NT2/D1 (cell line): ENCODE measurements around the gene ADK.

ENCODE experiments used
- SUZ12 ChIP-seq: IDR thresholded peaks from 2 replicates; pipeline ENCODE4 v1.6.1; 2011; ENCODE audit not compliant: insufficient read length, insufficient read depth; ENCODE audit errors: extremely low read depth
- YY1 ChIP-seq: IDR thresholded peaks from 2 replicates; pipeline ENCODE4 v1.6.1; 2011; ENCODE audit not compliant: insufficient read length, insufficient read depth
- ZNF274 ChIP-seq: IDR thresholded peaks from 2 replicates; pipeline ENCODE4 v1.6.1; 2011; ENCODE audit warnings: mild to moderate bottlenecking, low read depth, low read length

DNA sequence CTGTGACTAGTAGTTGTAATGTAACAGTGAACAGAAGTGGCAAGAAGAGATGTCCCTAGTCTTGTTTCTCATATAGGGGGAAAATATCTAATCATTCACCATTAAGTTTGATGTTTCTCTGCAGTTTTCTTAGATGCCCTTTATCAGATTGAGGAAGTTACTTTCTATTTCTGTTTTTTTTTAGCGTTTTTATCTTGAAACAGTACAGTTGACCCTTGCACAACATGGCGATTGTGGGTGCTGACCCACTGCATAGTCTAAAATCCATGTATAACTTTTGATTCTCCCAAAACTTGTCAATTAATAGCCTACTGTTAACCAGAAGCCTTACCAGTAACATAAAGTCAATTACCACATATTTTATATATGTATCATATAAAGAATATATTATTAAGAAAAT, 192.0 kb downstream of the ADK start:
- TF ChIP-seq ZNF274 (no peak), YY1 (no peak), SUZ12 (no peak)
